IMR-90 (cell line): ENCODE results near the gene SLCO3A1.

Experiments used
- CEBPB ChIP-seq: IDR thresholded peaks from 2 replicates; pipeline ENCODE4 v1.6.1; 2012; ENCODE audit warnings: low read depth, low read length, improper control_type of control experiment
- CHD1 ChIP-seq: IDR thresholded peaks from 2 replicates; pipeline ENCODE4 v1.6.1; 2012; ENCODE audit warnings: low read depth, low read length, improper control_type of control experiment
- CTCF ChIP-seq: conservative IDR thresholded peaks from 2 replicates; pipeline ENCODE4 v1.5.1; 2012; ENCODE audit warnings: mild to moderate bottlenecking, low read depth, low read length, improper control_type of control experiment
- FOS ChIP-seq: fragments of 150-350 bp; IDR thresholded peaks from 2 replicates; pipeline ENCODE4 v1.6.1; 2016; ENCODE audit warnings: low read depth, low read length
- MAFK ChIP-seq: IDR thresholded peaks from 2 replicates; pipeline ENCODE4 v1.6.1; 2012; ENCODE audit warnings: low read depth, low read length, improper control_type of control experiment
- MAZ ChIP-seq: IDR thresholded peaks from 2 replicates; pipeline ENCODE4 v1.6.1; 2012; ENCODE audit warnings: low read depth, mild to moderate bottlenecking, low read length, improper control_type of control experiment, moderate library complexity, borderline replicate concordance
- POLR2A ChIP-seq: IDR thresholded peaks from 2 replicates; pipeline ENCODE4 v1.6.1; 2012; ENCODE audit warnings: mild to moderate bottlenecking, low read depth, low read length
- RAD21 ChIP-seq: IDR thresholded peaks from 2 replicates; pipeline ENCODE4 v1.6.1; 2012; ENCODE audit warnings: low read length, improper control_type of control experiment
- RCOR1 ChIP-seq: IDR thresholded peaks from 2 replicates; pipeline ENCODE4 v1.6.1; 2012; ENCODE audit warnings: mild to moderate bottlenecking, low read length, improper control_type of control experiment; ENCODE audit not compliant: insufficient replicate concordance
- RFX5 ChIP-seq: IDR thresholded peaks from 2 replicates; pipeline ENCODE4 v1.8.0; 2012; ENCODE audit warnings: low read depth, mild to moderate bottlenecking, low read length, moderate library complexity
- SMC3 ChIP-seq: fragments of 150-350 bp; IDR thresholded peaks from 2 replicates; pipeline ENCODE4 v1.6.1; 2016; ENCODE audit warnings: low read depth, mild to moderate bottlenecking, antibody characterized with exemption, low read length, moderate library complexity
- USF2 ChIP-seq: fragments of 150-350 bp; IDR thresholded peaks from 2 replicates; pipeline ENCODE4 v1.6.1; 2017; ENCODE audit warnings: mild to moderate bottlenecking, antibody characterized with exemption, low read length, low read depth
- TF ChIP-seq, protein P1 (sequence below): fragments of 150-350 bp; IDR thresholded peaks from 2 replicates; pipeline ENCODE4 v1.6.1; 2016; ENCODE audit warnings: low read depth, mild to moderate bottlenecking, low read length, moderate library complexity, borderline replicate concordance

DNA sequence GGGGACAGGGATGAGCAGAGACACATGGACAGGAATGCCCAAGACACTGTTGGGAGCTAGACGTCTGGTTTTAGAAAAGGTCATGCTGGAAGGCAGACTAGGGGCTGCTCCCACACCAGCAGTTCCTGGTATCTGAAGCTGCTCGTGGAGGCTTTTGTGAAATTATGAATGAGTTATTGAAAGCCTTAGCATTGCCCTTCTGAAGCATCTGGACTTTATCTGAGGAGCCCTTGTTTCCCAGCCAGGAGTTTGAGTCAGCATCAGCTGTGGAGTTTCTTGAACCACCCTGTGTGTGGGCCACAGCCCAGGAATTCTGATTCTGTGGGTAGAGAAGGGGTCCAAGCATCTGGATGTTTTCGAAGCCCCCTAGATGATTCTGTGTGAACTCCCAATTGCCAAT is 258.7 kb downstream of the SLCO3A1 start:
- TF ChIP-seq CTCF (no peak), MAZ (no peak), RAD21 (no peak), MAFK (no peak), POLR2A (no peak), CEBPB (no peak), USF2 (no peak), SMC3 (no peak), CHD1 (no peak), RCOR1 (no peak), RFX5 (no peak), FOS (no peak)
- TF ChIP-seq, protein P1, sequence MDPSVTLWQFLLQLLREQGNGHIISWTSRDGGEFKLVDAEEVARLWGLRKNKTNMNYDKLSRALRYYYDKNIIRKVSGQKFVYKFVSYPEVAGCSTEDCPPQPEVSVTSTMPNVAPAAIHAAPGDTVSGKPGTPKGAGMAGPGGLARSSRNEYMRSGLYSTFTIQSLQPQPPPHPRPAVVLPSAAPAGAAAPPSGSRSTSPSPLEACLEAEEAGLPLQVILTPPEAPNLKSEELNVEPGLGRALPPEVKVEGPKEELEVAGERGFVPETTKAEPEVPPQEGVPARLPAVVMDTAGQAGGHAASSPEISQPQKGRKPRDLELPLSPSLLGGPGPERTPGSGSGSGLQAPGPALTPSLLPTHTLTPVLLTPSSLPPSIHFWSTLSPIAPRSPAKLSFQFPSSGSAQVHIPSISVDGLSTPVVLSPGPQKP = no peak
